Endothelial cell of umbilical vein (primary cell): Measurements from ENCODE around the gene GBE1. TPM values are rescaled to one million over a fixed set of nuclear protein-coding genes. Genes with fewer than 3 reads are reported as not detected.

ENCODE experiments used
- BruUV-seq: library from RNA; stranded (reverse); fragments of 400-500 nt; replicated peaks from 2 replicates; lab custom pipeline; 2021; lab: Mats Ljungman, UMichigan
- CTCF ChIA-PET: fragments of 300-600, 350-600 bp; sonication (Branson Sonifier 250); formaldehyde crosslinking; loops from one replicate; lab custom pipeline; 2021; ENCODE audit warnings: antibody characterized with exemption, inconsistent platforms; lab: Charles Lee
- POLR2A ChIA-PET: fragments of 300-600, 350-600 bp; sonication (Branson Sonifier 250); formaldehyde crosslinking; loops from one replicate; lab custom pipeline; 2021; ENCODE audit warnings: antibody characterized with exemption, inconsistent platforms; lab: Charles Lee
- DNase-seq: peaks from one replicate; pipeline ENCODE4 v3.0.0-alpha.2; 2011; ENCODE audit warnings: low read depth, low spot score
- FAIRE-seq: peaks from 2 replicates; lab custom pipeline; 2011; peaks lifted over from hg19 to GRCh38; lab: Jason Lieb, UNC
- H2AFZ ChIP-seq: 2 replicates; pipeline ENCODE4 v1.6.0; 2012; ENCODE audit warnings: low read depth, low read length, control low read depth, inconsistent platforms
- H3K27ac ChIP-seq: 2 replicates; pipeline ENCODE4 v1.5.1; 2011; ENCODE audit warnings: low read depth, mild to moderate bottlenecking, control low read depth, low read length, moderate library complexity; ENCODE audit not compliant: insufficient read depth
- H3K27me3 ChIP-seq, 2 experiments: 2 replicates each; pipeline versions ENCODE4 v1.6.0 to v1.6.1; 2011; ENCODE audit warnings: low read length in 2 of 2, mixed read lengths in 1 of 2; ENCODE audit not compliant: control insufficient read depth in 2 of 2, insufficient read depth in 2 of 2
- H3K36me3 ChIP-seq, 2 experiments: 2 replicates in 1 of 2; 3 replicates in 1 of 2; pipeline ENCODE4 v1.5.1; 2011; ENCODE audit warnings: low read length in 2 of 2, mild to moderate bottlenecking in 1 of 2, moderate library complexity in 1 of 2; ENCODE audit not compliant: control insufficient read depth in 2 of 2, insufficient read depth in 2 of 2; ENCODE audit errors: extremely low read depth in 1 of 2
- H3K4me1 ChIP-seq: 3 replicates; pipeline ENCODE4 v1.5.1; 2011; ENCODE audit warnings: mild to moderate bottlenecking, low read length; ENCODE audit not compliant: control insufficient read depth, insufficient read depth; ENCODE audit errors: extremely low read depth
- H3K4me2 ChIP-seq: 2 replicates; pipeline ENCODE4 v1.6.1; 2011; ENCODE audit warnings: low read length, control low read depth, mixed read lengths; ENCODE audit not compliant: insufficient read depth
- H3K4me3 ChIP-seq, 3 experiments: fragments of 200-600 bp in 1 of 3; sonication (generic), shearing (Covaris generic) in 1 of 3; replicated peaks in 1 of 3; 2 replicates each; pipeline ENCODE4 v1.5.1; 2011 to 2016; ENCODE audit warnings: control low read depth in 3 of 3, low read length in 3 of 3, mild to moderate bottlenecking in 2 of 3, inconsistent platforms in 1 of 3, low read depth in 1 of 3, moderate library complexity in 1 of 3; ENCODE audit not compliant: insufficient read depth in 1 of 3
- H3K79me2 ChIP-seq: 2 replicates; pipeline ENCODE4 v1.6.0; 2012; ENCODE audit warnings: low read length, inconsistent platforms; ENCODE audit not compliant: control insufficient read depth, insufficient read depth
- H3K9ac ChIP-seq: replicated peaks from 2 replicates; pipeline ENCODE3; 2011; ENCODE audit warnings: low read length, control low read depth; ENCODE audit not compliant: insufficient read depth; ENCODE audit errors: extremely low read depth
- H3K9me1 ChIP-seq: replicated peaks from 3 replicates; pipeline ENCODE4 v1.6.0; 2011; ENCODE audit warnings: mild to moderate bottlenecking, low read length; ENCODE audit not compliant: control insufficient read depth, insufficient read depth; ENCODE audit errors: extremely low read depth
- H3K9me3 ChIP-seq: replicated peaks from 2 replicates; pipeline ENCODE4 v1.5.1; 2012; ENCODE audit warnings: low read length, inconsistent platforms; ENCODE audit not compliant: control insufficient read depth, insufficient read depth
- H4K20me1 ChIP-seq: replicated peaks from 2 replicates; pipeline ENCODE3; 2011; ENCODE audit warnings: mild to moderate bottlenecking, low read length; ENCODE audit not compliant: control insufficient read depth, insufficient read depth; ENCODE audit errors: extremely low read depth
- CTCF ChIP-seq, 2 donors: IDR thresholded peaks; 1 replicate in 1 of 2; 2 replicates in 1 of 2; pipeline ENCODE4 v1.5.1; 2011; ENCODE audit warnings: low read length in 2 of 2, mild to moderate bottlenecking in 2 of 2, moderate library complexity in 2 of 2, control low read depth in 1 of 2, inconsistent platforms in 1 of 2, low read depth in 1 of 2; ENCODE audit not compliant: insufficient read depth in 1 of 2; ENCODE audit errors: extremely low read depth in 1 of 2
- EZH2 ChIP-seq: IDR thresholded peaks from 2 replicates; pipeline ENCODE4 v1.6.1; 2012; ENCODE audit warnings: borderline replicate concordance, low read depth, mild to moderate bottlenecking, moderate library complexity, low read length, inconsistent platforms; ENCODE audit not compliant: severe bottlenecking
- FOS ChIP-seq: IDR thresholded peaks from 2 replicates; pipeline ENCODE4 v1.6.1; 2011; ENCODE audit warnings: mild to moderate bottlenecking, low read length, moderate library complexity, borderline replicate concordance; ENCODE audit not compliant: insufficient read depth
- GATA2 ChIP-seq: IDR thresholded peaks from 2 replicates; pipeline ENCODE4 v1.7.0; 2011; ENCODE audit warnings: low read depth, mild to moderate bottlenecking, moderate library complexity, mixed read lengths, low read length; ENCODE audit not compliant: insufficient read length, insufficient read depth
- JUN ChIP-seq: IDR thresholded peaks from 2 replicates; pipeline ENCODE4 v1.6.1; 2011; ENCODE audit warnings: borderline replicate concordance, low read depth; ENCODE audit not compliant: insufficient read length, insufficient read depth
- MAX ChIP-seq: IDR thresholded peaks from 2 replicates; pipeline ENCODE4 v1.6.1; 2011; ENCODE audit not compliant: insufficient read depth, insufficient read length
- MYC ChIP-seq: IDR thresholded peaks from one replicate; pipeline ENCODE4 v1.6.1; 2011; ENCODE audit warnings: mild to moderate bottlenecking, low read depth, low read length
- POLR2A ChIP-seq: IDR thresholded peaks from 2 replicates; pipeline ENCODE4 v1.6.1; 2012; ENCODE audit warnings: low read depth, mild to moderate bottlenecking, control low read depth, low read length
- POLR2AphosphoS5 ChIP-seq: IDR thresholded peaks from 2 replicates; pipeline ENCODE4 v1.6.1; 2012; ENCODE audit warnings: low read depth, mild to moderate bottlenecking, control low read depth, low read length, moderate library complexity; ENCODE audit not compliant: insufficient read depth
- dilution Hi-C: fragments of 300-500 bp; cut with MboI; formaldehyde crosslinking; loops from one replicate; pipeline ENCODE4 v1.15.0; 2019; ENCODE audit warnings: low sequenced_read_pairs; ENCODE audit not compliant: extremely low pct_ligation_motif_present
- intact Hi-C: fragments of 100-400 bp; cut with micrococcal nuclease; formaldehyde crosslinking; loops from one replicate; pipeline ENCODE4 v1.10.0; 2022
- polyA plus RNA-seq, 4 experiments: library from polyadenylated mRNA; depleted of rRNA in 3 of 4; stranded (reverse) in 3 of 4; unstranded in 1 of 4; fragments of >200 nt; gene quantifications; 2 replicates each; pipeline versions ENCODE4 v1.2.1 to v1.2.3, GENCODE V29; 2011 to 2012; ENCODE audit warnings: missing spikeins in 1 of 4
- total RNA-seq: library from RNA; stranded (reverse); gene quantifications from 2 replicates; pipeline ENCODE4 v1.2.3, GENCODE V29; 2021

GBE1 gene
- total and polyA plus RNA-seq, 2 donors (not counting 3 experiments of a cell fraction or from before 2014, with no cell fraction given), result 35.9 to 110 TPM

DNA sequence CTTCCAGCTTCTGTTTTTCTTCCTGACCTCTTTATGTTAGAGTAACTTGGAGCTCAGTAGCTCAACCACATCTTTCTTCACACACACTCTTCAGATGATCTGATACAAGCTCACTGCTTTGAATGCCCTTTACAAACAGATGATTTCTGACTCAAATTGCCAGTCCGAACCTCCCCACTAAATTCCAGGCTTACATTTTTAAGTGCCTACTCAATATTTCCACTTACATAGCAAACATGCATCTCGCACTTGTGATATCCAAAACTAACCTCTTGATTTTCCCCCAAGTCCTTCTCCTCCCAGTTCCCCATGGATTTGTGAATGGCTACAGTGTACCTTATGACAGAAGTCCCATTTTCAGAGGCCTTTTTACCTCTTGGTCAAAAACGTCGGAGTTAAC is 139.1 kb downstream of the GBE1 start:
- Histone ChIP-seq H3K9ac (no peak overlapping the region), H3K4me3 (no peak overlapping the region), H3K36me3 (no peaks in the 10 kb centered on the region), H2AFZ (no peak overlapping the region), H3K27ac (no peak overlapping the region), H4K20me1 (no peaks in the 10 kb centered on the region), H3K9me3 (no peaks in the 10 kb centered on the region), H3K79me2 (no peaks in the 10 kb centered on the region), H3K4me1 (no peaks in the 10 kb centered on the region), H3K9me1 (no peaks in the 10 kb centered on the region), H3K27me3 (no peaks in the 10 kb centered on the region), H3K4me2 (no peak overlapping the region)
- POLR2A ChIA-PET, result no interaction called here
- CTCF ChIA-PET, result interaction anchor here (1.1 kb wide), 1 partner anchor 203 kb away, joined by 6 read pairs; no protein-coding TSS in a partner anchor
- intact Hi-C loops, result no loop called here
- dilution Hi-C loops, result no loop called here
- DNase-seq (no peak), FAIRE-seq (no peak)
- BruUV-seq, result no TSS peak
- no peak for TF ChIP-seq CTCF (IDR thresholded peaks at IDR 0.05; ENCODE audit: extremely low read depth in 1 of 2, insufficient read depth in 1 of 2, low read depth in 1 of 2, low read length in 2 of 2)
- TF ChIP-seq MYC, result no peak
- TF ChIP-seq GATA2, result no peak
- TF ChIP-seq MAX, result no peak
- no peak for TF ChIP-seq FOS
- TF ChIP-seq POLR2A, result no peak
- TF ChIP-seq EZH2, result no peak
- TF ChIP-seq POLR2AphosphoS5, result no peak
- no peak for TF ChIP-seq JUN
